A549 (cell line): Measurements from ENCODE around the gene ATG13.

Source experiments
- BHLHE40 ChIP-seq: IDR thresholded peaks from 2 replicates; pipeline ENCODE4 v1.6.1; 2012; ENCODE audit warnings: low read depth, low read length, inconsistent platforms
- RARB ChIP-seq: fragments of 250-450 bp; sonication (Bioruptor Pico); IDR thresholded peaks from 2 replicates; pipeline ENCODE4 v1.8.0; 2021; ENCODE audit warnings: mild to moderate bottlenecking, moderate library complexity
- TF ChIP-seq, protein P1 (sequence below): fragments of >200 bp; sonication (Bioruptor Twin); formaldehyde crosslinking; IDR thresholded peaks from 3 replicates; pipeline ENCODE4 v1.5.1; 2016

DNA sequence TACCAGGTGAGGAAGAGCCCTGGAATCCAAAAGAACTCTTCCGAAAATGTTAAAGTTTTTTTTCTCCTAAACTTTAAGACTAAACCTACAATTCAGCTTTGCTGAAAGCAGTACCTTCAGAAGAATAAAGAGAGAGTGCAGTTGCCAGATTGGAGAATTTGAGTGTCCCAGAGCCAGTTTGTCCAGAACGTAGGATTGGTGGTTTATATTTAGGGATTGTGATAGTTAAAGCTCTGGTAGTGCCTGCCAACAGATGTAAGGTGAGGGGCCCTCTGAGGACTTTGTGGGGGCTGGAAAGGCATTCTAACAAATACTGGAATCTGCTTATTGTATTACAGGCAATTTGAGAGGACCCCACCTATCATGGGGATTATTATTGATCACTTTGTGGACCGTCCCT, 39.8 kb downstream of the ATG13 start:
- TF ChIP-seq BHLHE40, result no peak
- TF ChIP-seq, protein P1, sequence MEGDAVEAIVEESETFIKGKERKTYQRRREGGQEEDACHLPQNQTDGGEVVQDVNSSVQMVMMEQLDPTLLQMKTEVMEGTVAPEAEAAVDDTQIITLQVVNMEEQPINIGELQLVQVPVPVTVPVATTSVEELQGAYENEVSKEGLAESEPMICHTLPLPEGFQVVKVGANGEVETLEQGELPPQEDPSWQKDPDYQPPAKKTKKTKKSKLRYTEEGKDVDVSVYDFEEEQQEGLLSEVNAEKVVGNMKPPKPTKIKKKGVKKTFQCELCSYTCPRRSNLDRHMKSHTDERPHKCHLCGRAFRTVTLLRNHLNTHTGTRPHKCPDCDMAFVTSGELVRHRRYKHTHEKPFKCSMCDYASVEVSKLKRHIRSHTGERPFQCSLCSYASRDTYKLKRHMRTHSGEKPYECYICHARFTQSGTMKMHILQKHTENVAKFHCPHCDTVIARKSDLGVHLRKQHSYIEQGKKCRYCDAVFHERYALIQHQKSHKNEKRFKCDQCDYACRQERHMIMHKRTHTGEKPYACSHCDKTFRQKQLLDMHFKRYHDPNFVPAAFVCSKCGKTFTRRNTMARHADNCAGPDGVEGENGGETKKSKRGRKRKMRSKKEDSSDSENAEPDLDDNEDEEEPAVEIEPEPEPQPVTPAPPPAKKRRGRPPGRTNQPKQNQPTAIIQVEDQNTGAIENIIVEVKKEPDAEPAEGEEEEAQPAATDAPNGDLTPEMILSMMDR, result no peak
- TF ChIP-seq RARB, result no peak
